HUES64 (cell line): ENCODE results near the gene SLC38A6.

Experiments
- H3K27ac ChIP-seq: 2 replicates; pipeline ENCODE4 v1.7.0; 2013; ENCODE audit warnings: low read depth, low read length, inconsistent platforms
- H3K27me3 ChIP-seq: 2 replicates; pipeline ENCODE4 v1.6.1; 2013; ENCODE audit warnings: mild to moderate bottlenecking, low read length; ENCODE audit not compliant: insufficient read depth
- H3K36me3 ChIP-seq: 2 replicates; pipeline ENCODE4 v1.6.1; 2013; ENCODE audit warnings: mild to moderate bottlenecking, low read length; ENCODE audit not compliant: insufficient read depth
- H3K4me1 ChIP-seq: 2 replicates; pipeline ENCODE4 v1.6.1; 2013; ENCODE audit warnings: mild to moderate bottlenecking, low read length, moderate library complexity; ENCODE audit not compliant: insufficient read depth
- H3K4me3 ChIP-seq: 2 replicates; pipeline ENCODE4 v1.5.1; 2013; ENCODE audit warnings: mild to moderate bottlenecking, low read length, moderate library complexity
- H3K9ac ChIP-seq: 2 replicates; pipeline ENCODE4 v1.6.1; 2013; ENCODE audit warnings: mild to moderate bottlenecking, low read depth, low read length
- H3K9me3 ChIP-seq: 2 replicates; pipeline ENCODE4 v1.6.1; 2013; ENCODE audit warnings: low read depth, low read length; ENCODE audit not compliant: insufficient read depth
- WGBS: fragments of 150-250, 120-280 bp; methylation state at CpG from one replicate; pipeline ENCODE4 v1.1.7; 2013; ENCODE audit warnings: missing lambda C conversion rate; 5-methylcytosine and 5-hydroxymethylcytosine counted together

The SLC38A6 gene

DNA sequence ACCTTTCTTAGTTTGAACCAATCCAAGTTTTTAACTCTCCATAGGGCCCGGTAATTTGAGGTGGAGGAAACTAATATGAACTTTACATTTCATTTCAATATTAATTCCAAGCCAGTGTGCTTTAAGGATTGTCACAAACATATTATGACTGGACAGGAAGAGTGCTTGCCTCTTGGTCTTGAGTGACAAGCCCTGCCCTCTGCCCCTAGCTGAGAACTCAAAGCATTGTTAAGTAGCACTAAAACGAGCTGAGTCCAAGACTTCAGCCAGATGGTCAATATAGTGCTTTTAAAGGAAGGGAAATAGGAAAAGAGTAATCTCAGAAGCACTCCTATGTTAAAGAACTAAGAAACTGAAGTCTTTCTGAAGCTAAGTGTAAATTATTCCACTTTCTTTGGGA is 17.3 kb upstream of the SLC38A6 start:
- H3K9ac ChIP-seq: no peak overlapping the region
- no peaks in the 10 kb centered on the region for H3K4me1 ChIP-seq
- no peaks in the 10 kb centered on the region for H3K36me3 ChIP-seq
- WGBS: 68% methylated on average over 1 of the region's 2 CpGs
- no peaks in the 10 kb centered on the region for H3K27me3 ChIP-seq
- no peak overlapping the region for H3K4me3 ChIP-seq
- 0 out of 2 replicates have a peak overlapping the region, but pooled peaks have one; percentile 23 for H3K27ac ChIP-seq
- no peaks in the 10 kb centered on the region for H3K9me3 ChIP-seq

DNA sequence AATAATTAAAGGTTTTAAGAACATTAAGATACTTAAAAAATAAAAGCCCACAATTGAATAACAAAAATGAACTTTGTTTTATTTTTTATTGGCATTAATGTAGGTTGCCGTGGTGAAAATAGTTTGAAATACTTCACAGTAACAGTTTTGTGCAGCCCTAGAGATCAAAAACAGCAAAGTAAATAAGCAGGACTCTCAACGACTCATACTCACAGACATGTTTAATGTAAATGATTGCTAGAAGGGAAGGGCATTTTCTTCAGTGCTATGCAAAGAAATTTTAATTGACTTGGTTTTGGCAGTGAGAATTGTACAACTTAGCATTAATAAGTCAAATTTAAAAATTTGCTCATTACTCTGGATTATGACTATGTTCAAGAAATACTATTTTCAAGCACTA is 16.1 kb upstream of the SLC38A6 start:
- H3K9me3 ChIP-seq: no peaks in the 10 kb centered on the region
- no peaks in the 10 kb centered on the region for H3K27me3 ChIP-seq
- no peaks in the 10 kb centered on the region for H3K36me3 ChIP-seq
- whole genome bisulfite sequencing: 77% methylated on average over 2 of the region's 2 CpGs
- H3K4me3 ChIP-seq: no peak overlapping the region
- H3K4me1 ChIP-seq: no peaks in the 10 kb centered on the region
- H3K9ac ChIP-seq: no peak overlapping the region
- H3K27ac ChIP-seq: no peak overlapping the region

DNA sequence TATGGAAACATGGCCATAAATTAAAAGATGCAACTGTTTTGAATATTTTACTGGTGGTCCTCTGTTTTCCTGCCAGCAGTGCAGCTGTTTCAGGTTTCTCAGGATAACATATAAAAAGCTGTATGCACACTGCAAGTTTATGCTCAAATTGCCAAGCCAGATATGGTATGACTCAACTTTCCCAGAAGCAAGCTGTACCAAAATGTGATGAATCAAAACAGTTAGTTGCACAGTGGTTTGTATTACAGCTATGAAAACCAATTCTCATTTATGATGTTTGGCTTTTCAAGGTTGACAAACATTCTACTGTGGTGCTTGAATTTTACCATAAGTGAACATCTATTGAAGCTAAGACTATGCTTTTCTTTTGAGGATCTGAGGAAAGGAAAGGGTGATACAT is 15.6 kb upstream of the SLC38A6 start:
- Histone ChIP-seq H3K27ac (no peak overlapping the region), H3K4me3 (no peak overlapping the region), H3K27me3 (no peaks in the 10 kb centered on the region), H3K9ac (no peak overlapping the region), H3K9me3 (no peaks in the 10 kb centered on the region), H3K4me1 (no peaks in the 10 kb centered on the region), H3K36me3 (no peaks in the 10 kb centered on the region)

DNA sequence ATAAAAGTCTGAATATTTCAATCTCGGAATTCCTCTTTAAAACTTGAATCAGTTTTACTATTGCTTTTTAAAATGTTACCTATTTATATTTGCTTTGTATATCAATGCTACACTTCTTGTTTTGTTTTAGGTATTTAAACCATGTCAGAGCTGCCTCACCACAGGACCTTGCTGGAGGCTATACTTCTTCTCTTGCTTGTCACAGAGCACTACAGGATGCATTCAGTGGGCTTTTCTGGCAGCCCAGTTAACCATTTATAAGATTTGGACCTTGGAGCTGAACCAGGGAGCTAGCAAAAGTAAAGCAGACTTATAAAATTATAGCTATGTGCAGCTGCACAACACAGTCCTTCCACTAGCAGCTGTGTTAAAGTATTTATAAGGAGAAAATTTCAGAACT is 12.9 kb upstream of the SLC38A6 start:
- Histone ChIP-seq H3K27ac (no peak overlapping the region), H3K4me1 (no peaks in the 10 kb centered on the region), H3K9me3 (no peaks in the 10 kb centered on the region), H3K36me3 (no peaks in the 10 kb centered on the region), H3K4me3 (no peak overlapping the region), H3K9ac (no peak overlapping the region), H3K27me3 (no peaks in the 10 kb centered on the region)
- WGBS: no CpG with 5 or more reads among the region's 1 CpG

DNA sequence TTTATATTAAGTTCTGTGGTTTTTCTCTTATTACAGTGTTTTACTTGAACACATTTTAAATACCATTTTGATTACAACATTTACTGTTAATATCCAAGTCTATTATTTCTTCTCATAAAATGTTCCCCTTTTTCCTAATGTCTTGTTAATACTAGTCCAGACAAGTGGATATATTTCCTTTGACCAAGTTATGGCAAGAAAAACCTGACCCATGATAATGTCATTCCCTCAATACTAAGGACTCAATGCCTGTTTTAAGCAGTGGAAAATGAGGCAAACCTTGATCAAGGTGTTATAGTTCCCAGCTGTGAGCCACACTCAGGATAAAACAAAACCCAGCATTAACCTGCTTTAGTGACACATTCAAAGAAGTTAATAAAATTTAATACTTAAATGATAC is 12.4 kb upstream of the SLC38A6 start:
- Histone ChIP-seq H3K4me3 (no peak overlapping the region), H3K27ac (no peak overlapping the region), H3K4me1 (no peaks in the 10 kb centered on the region), H3K36me3 (peaks cover 3% of the 10 kb centered on the region), H3K9me3 (no peaks in the 10 kb centered on the region), H3K27me3 (no peaks in the 10 kb centered on the region), H3K9ac (no peak overlapping the region)

DNA sequence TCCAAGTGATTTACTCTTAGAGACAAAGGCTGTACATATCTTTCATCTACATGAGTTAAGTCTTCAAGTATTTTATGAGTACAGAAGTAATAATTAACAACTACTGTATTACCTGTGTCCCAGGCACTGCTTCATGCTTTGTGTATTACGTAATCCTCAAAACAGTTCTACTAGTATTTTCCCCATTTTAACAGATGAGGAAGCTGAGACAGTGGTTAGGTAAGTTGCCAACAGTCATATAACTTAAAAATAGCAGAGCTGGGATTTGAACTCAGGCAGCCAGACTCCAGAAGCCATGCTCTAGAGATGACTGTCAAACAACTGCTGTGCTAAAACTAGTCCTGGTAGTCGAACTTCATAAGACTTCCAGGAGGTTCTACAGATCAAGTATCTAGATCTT is 10.9 kb upstream of the SLC38A6 start:
- no peak overlapping the region for H3K4me3 ChIP-seq
- no peaks in the 10 kb centered on the region for H3K4me1 ChIP-seq
- H3K36me3 ChIP-seq: peaks cover 18% of the 10 kb centered on the region
- no peak overlapping the region for H3K27ac ChIP-seq
- WGBS: 95% methylated on average over 2 of the region's 2 CpGs
- no peaks in the 10 kb centered on the region for H3K27me3 ChIP-seq
- H3K9me3 ChIP-seq: no peaks in the 10 kb centered on the region
- H3K9ac ChIP-seq: no peak overlapping the region

DNA sequence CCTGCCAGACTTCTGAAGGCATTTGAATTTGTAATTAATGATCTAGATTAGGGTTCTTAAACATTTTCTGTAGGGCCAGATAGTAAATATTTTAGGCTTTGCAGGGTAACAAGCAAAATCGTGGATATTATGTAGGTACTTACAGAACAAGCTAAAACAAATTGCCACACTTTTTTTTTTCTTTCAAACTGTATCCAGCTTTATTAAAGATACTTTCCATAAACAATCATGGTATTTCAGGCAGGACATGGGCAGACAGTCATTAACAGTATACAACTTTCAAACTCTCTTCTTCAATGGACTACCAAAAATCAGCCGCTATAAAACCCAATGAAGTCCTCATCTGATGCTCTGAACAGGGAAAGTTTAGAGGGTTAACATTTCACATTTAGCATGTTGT is 9.8 kb upstream of the SLC38A6 start:
- H3K4me1 ChIP-seq: no peaks in the 10 kb centered on the region
- no peaks in the 10 kb centered on the region for H3K27me3 ChIP-seq
- no peak overlapping the region for H3K9ac ChIP-seq
- H3K27ac ChIP-seq: no peak overlapping the region
- WGBS: 42% methylated on average over 2 of the region's 2 CpGs
- no peaks in the 10 kb centered on the region for H3K9me3 ChIP-seq
- peaks cover 29% of the 10 kb centered on the region for H3K36me3 ChIP-seq
- no peak overlapping the region for H3K4me3 ChIP-seq

DNA sequence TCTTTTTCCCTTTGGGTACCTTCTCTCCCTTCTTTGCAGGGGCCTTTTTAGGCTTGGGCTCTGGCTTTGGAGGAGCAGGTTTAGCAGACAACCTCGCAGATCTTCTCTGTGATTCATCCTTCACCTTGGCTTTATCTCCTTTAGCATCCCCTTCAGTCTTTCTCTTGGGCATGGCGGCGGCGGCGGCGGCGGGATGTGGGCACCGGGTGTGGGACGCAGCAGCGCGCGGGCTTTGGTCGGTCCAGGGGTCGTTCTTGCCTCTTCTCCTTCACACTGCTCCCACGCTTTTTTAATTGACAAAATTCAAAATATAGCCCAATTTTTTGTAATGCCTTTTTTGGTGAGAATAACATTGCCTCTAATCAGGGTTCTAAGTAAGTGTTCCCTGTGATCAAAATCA is 8.8 kb upstream of the SLC38A6 start:
- Histone ChIP-seq H3K36me3 (peaks cover 39% of the 10 kb centered on the region), H3K27ac (no peak overlapping the region), H3K9ac (no peak overlapping the region), H3K27me3 (no peaks in the 10 kb centered on the region), H3K4me1 (no peaks in the 10 kb centered on the region), H3K4me3 (no peak overlapping the region), H3K9me3 (no peaks in the 10 kb centered on the region)
- 97% methylated on average over 14 of the region's 15 CpGs for WGBS

DNA sequence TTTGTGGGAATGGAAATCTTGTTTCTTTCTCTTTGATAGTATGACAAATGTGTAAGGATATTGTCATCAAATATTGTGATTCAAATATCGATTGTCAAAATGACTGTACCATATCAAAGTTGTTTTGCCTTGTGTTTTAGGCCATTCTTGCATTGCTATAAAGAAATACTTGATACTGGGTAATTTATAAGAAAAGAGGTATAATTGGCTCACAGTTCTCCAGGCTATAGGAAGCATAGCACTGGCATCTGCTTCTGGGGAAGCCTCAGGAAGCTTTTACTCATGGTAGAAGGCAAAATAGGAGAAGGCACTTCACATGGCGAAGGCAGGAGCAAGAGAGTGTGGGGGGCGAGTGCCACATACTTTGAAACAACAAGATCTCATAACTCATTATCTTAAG is 8.0 kb upstream of the SLC38A6 start:
- Histone ChIP-seq H3K9ac (no peak overlapping the region), H3K36me3 (peaks cover 45% of the 10 kb centered on the region), H3K4me3 (no peak overlapping the region), H3K4me1 (0 out of 2 replicates have a peak, but pooled peaks cover under 1% of the 10 kb centered on the region), H3K27ac (no peak overlapping the region), H3K9me3 (no peaks in the 10 kb centered on the region), H3K27me3 (no peaks in the 10 kb centered on the region)
- 92% methylated on average over 3 of the region's 3 CpGs for WGBS

DNA sequence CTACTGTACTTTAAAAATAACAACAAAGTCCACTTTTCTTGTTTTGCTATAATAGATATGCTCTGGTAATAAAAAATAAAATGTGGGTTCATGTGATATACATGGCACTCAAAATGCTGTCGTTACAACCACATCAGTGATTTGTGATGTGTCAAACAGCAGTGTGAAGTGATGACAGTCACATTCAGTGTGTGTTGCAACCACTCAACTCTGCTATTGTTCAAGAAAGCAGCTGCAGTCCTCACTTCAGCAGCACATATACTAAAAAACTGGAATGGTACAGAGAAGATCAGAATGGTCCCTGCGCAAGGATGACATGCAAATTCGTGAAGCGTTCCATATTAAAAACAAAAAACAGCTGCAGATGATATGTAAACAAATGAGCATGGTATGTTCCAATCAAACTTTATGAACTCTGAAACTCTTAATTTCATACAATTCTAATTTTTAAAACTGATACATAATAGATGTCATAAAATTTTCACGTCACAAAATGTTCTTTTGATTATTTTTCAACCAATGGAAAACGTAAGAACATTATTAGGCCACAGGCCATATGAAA is 6.9 kb upstream of the SLC38A6 start:
- Histone ChIP-seq H3K27ac (no peak overlapping the region), H3K36me3 (peaks cover 56% of the 10 kb centered on the region), H3K9me3 (no peaks in the 10 kb centered on the region), H3K4me3 (no peak overlapping the region), H3K4me1 (0 out of 2 replicates have a peak, but pooled peaks cover 3% of the 10 kb centered on the region), H3K27me3 (no peaks in the 10 kb centered on the region), H3K9ac (no peak overlapping the region)
- WGBS: 97% methylated on average over 6 of the region's 6 CpGs

DNA sequence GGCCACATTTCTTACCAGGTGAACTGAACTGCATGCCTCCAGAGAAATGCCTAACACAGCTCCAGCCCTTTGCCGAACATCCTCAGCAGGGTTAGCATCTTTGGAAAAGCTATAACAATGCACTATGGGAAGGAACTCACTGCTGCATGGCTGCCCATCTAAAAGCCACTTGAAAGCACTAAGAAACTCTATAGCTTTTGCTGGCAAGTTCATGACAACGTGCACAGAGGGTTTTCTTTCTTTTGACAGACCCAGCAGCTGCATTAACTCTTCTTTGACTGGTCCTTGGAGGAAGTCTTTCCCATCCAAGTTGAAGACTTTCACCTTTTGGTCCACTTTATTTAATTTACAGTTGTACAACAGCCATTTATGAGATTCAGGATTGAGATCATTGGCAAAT is 5.5 kb upstream of the SLC38A6 start:
- H3K27me3 ChIP-seq: no peaks in the 10 kb centered on the region
- no peak overlapping the region for H3K4me3 ChIP-seq
- no peak overlapping the region for H3K9ac ChIP-seq
- WGBS: 85% methylated on average over 2 of the region's 2 CpGs
- H3K9me3 ChIP-seq: no peaks in the 10 kb centered on the region
- H3K36me3 ChIP-seq: peaks cover 60% of the 10 kb centered on the region
- no peak overlapping the region for H3K27ac ChIP-seq
- peaks cover 7% of the 10 kb centered on the region; the same call in 1 of the 2 replicates for H3K4me1 ChIP-seq

DNA sequence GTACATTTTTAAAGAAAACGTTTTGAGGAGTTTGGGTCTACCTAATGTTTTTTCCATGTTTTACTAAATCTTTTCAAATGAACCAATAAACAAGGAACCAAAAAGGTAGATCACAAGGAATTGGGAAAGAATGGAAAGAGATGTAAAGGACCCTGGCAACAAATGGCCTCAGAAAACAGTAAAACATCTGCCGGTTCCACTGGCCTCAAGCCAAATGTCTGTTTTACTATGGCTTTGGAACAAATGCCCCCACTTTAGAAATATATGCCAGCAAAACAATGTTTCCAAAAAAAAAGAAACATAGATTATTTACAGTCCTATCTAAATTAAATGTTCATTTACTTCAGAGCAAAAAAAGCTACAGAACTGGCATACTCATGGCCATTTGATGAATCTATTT is 3.2 kb upstream of the SLC38A6 start:
- Histone ChIP-seq H3K9ac (no peak overlapping the region), H3K27ac (no peak overlapping the region), H3K4me3 (no peak overlapping the region), H3K27me3 (no peaks in the 10 kb centered on the region), H3K4me1 (peaks cover 13% of the 10 kb centered on the region), H3K9me3 (no peaks in the 10 kb centered on the region), H3K36me3 (peaks cover 60% of the 10 kb centered on the region)
- 84% methylated on average over 2 of the region's 2 CpGs for WGBS
